Dermis blood vessel endothelial cell (primary cell): ENCODE data around the gene HNRNPD. TPM values are rescaled to one million over a fixed set of nuclear protein-coding genes. Genes with fewer than 3 reads are reported as not detected.
"Not testable (repeated sequence)": the region's sequence is repeated elsewhere in the genome, so short reads cannot be mapped to it uniquely, and the experiment has no call there.

Experiments
- DNase-seq: peaks from one replicate; pipeline ENCODE4 v3.0.0; 2010
- total RNA-seq: library from RNA; depleted of rRNA; stranded (reverse); fragments of >200 nt; gene quantifications from 2 replicates; pipeline ENCODE4 v1.2.3, GENCODE V29; 2014

Gene HNRNPD
- 35.6 and 75.4 TPM in 2 replicates for total RNA-seq

DNA sequence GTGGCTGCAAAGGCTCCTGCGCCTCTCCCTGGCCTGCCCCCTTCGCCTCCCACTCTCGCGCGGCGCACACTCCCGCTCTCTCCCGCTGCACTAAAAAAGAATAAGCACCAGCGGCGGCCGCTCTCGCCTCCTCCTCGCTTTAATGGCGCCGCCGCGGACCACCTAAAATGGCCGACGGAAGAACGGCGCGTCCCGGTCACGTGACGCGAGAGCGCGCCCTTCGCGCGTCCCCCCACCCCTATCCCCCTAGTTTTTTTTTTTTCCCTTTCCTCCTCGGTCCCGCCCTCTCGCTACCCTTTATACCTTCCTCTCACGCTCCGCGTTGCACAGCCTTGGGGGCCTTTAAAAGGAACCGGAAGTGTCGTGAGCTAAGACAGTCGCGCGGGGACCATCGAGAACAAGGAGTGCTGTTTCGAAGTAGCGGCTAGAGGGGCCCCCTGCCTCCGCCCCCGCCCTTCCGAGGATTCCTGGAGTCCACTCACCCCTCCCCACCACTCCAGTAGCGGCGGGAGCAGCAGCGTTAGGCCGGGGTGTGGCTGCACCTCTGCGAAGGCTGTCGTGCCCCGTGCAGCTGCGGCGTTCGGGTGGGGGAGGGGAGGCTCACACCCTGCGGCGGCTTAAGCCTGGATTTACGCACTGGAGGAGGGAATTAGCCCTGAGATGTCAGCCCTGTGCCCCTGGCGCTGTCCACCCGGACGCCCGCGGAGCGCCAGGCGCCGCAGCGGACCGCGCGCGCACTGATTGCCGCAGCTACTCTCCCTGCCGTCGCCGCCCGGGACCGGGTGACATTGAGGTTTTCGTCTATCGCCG, at the start of gene HNRNPD:
Gene HNRNPD (minus strand): TSS at position 176 of the 810 bp plus-strand sequence. CDS start 313 bp downstream, outside the sequence.
- peak; percentile 100 for DNase-seq

- no peak for DNase-seq
Observed at GRCh38 chr4:82422616-82423015, 48.8 kb upstream of the HNRNPD start.

DNA sequence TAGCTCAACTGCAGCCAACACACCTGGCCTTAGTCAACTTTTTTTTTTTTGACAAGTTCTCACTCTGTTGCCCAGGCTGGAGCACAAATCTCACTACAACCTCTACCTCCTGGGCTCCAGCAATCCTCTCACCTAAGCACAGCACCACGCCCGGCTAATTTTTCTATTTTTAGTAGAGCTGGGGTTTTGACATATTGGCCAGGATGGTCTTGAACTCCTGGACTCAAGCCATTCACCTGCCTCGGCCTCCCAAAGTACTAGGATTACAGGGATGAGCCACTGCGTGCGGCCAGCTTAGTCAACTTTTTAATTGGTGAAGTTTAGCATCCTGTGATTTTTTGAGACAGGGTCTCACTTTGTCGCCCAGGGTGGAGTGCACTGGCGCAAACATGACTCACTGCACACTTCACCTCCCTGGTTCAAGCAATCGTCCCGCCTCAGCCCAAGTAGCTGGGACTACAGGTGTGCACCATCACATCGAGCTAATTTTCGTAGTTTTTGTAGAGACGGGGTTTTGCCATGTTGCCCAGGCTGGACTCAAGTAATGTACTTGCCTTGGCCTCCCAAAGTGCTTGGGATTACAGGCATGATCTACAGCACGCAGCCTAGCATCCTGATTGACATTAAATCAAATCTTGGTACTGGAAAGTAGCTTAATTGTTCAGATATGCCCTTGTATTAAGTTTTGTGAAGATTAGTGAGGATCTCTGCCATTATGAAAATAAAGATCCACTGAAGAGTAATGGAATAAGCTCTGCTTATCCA, 48.2 kb upstream of the HNRNPD start:
- DNase-seq: no peak

DNA sequence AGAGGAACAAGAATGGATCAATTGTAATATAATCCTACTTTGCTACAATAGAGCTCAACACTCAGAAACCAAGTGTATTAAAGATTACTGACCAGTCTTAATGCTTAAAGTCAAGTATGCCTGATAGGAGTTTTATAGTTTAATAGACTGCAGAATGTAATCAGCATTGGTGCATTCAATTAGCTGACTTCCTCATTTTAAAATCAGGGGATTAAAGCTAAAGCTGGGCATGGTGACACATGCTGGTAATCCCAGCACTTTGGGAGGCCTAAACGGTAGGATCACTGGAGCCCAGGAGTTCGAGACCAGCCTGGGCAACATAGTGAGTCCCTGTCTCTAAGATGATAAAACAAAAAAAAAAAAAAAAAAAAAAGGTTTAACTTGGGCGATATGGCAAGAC, 45.7 kb upstream of the HNRNPD start:
- DNase-seq: no peak

DNA sequence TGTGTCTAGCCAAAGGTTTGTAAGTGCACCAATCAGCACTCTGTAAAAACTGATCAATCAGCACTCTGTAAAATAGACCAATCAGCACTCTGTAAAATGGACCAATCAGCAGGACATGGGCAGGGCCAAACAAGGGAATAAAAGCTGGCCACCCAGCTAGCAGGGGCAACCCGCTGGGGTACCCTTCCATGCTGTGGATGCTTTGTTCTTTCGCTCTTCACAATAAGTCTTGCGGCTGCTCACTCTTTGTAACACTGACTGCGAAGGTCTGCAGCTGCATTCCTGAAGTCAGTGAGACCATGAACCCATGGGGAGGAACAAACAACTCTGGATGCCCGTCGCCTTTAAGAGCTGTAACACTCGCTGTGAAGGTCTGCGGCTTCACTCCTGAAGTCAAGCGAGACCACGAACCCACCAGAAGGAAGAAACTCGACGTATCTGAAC, 42.2 kb upstream of the HNRNPD start:
- DNase-seq: no peak

GRCh38 chr4:82415061-82415460, 41.3 kb upstream of the HNRNPD start:
- not testable (repeated sequence) for DNase-seq

DNA sequence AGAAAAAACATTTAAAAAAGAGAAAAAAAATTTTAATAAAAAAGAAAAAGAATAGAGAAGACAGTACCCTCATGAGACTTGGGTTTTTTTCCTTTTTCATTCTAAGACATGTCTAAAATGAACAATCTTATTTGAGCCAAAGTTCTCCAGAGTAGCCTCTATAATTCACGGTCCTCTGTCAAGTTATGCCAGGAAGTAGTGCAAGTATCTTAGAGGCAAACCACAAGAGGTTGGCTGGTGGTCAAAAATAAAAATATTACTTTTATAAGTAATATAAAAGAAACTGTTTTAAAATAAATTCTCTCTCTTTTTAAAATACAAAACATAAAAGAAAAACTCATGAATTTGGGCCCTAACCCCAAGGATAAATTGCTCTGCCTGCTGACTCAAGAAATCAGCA, 29.9 kb upstream of the HNRNPD start:
- DNase-seq: no peak

DNA sequence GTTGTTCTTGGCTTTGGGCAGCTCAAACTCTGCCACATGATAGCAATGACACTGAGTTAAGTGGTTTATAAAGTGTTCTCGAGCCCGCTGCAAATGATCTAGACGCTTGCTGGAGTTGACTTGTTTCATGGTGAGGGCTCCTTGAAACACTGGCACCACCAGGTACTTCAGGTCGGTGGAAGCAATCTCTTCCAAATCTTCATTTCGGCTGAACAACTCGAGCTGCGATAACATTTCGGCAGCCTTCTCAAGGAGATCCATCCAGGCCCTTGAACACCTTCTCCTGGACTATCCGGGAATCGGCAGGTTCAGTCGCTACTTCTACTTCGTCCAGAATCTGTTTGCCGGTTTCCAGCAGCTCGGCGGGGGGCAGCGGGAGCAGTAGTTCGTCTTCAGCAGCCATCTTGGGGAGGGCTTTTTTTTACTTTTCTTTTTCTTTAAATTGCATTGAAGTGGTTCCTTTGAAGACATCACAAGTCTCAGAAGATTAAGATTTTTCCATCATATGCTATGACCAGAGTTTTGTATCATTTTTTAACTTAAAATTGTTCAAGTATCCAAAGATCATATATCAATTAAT, 28.5 kb upstream of the HNRNPD start:
- no peak for DNase-seq

- no peak for DNase-seq
Observed at GRCh38 chr4:82401600-82401999, 27.8 kb upstream of the HNRNPD start.

- no peak for DNase-seq
Observed at GRCh38 chr4:82398263-82398662, 24.5 kb upstream of the HNRNPD start.

GRCh38 chr4:82397527-82397926, 23.7 kb upstream of the HNRNPD start:
- DNase-seq: no peak

DNA sequence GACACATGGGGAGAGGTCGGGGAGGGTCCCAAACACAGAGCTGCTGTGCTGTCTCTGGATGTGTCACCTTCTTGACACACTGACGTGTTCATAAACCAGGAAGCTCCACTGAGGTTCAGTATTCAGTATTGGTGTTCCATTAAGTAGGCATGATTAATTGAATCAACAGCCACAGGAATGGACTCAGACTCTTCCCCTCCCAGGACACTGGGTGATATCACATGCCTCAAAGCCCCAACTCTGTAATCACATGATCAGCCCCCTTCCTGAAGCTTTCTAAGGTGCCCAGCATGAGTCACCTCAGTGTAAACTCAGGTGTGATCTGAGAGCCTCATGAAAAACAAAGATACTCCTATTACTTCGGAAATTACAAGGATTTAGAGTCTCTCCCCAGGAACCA, 21.1 kb upstream of the HNRNPD start:
- DNase-seq: no peak

DNA sequence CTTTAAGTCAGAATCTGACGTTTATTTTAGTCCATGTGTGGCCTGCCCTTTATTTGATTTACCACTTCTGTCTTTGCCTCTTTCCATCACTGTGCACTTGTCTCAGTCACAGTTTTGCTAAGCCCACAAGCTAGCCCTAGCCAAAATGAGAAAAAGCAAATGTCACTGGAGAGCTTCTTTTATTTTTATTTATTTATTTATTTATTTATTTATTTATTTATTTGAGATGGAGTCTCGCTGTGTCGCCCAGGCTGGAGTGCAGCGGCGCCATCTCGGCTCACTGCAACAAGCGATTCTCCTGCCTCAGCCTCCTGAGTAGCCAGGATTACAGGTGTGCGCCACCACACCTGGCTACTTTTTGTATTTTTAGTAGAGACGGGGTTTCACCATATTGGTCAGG, 16.3 kb upstream of the HNRNPD start:
- DNase-seq: not testable (repeated sequence)

GRCh38 chr4:82388405-82388804, 14.6 kb upstream of the HNRNPD start:
- DNase-seq: no peak

DNA sequence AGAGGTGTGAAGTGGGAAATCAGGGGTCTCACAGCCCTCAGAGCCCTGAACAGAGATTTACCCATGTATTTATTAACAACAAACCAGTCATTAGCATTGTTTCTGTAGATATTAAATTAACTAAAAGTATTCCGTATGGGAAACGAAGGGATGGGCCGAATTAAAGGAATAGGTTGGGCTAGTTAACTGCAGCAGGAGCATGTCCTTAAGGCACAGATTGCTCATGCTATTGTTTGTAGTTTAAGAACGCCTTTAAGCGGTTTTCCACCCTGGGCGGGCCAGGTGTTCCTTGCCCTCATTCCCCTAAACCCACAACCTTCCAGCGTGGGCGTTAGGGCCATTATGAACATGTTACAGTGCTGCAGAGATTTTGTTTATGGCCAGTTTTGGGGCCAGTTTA, 12.5 kb upstream of the HNRNPD start:
- not testable (repeated sequence) for DNase-seq

GRCh38 chr4:82382751-82383150, 9.0 kb upstream of the HNRNPD start:
- DNase-seq: no peak

DNA sequence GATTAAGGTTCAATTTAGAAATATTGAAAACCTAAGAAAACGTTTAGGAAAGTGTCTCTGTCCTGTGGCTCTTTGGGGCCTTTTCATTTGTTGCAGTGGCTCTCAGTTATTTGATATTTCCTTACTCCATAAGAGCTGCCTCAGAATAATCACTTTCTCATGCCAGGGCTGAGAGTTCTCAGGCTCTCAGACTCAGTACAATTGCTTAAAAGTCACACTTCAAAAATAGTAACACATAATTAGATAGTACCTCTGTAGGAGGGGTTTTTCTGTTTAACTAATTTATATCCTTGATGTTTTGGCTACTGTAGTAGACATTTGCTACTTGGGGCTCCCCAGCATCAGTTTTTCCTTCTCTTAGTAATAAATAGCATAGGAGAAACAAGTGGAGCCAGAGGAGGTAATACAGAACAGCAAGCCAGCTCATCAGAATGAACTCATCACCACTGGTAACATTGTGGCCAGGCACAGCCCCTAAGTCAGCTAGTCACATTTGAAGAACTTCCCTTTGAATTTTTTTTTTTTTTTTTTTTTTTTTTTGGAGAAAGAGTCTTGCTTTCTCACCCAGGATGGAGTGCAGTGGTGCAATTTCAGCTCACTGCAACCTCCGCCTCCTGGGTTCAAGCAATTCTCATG, 8.0 kb upstream of the HNRNPD start:
- DNase-seq: no peak

DNA sequence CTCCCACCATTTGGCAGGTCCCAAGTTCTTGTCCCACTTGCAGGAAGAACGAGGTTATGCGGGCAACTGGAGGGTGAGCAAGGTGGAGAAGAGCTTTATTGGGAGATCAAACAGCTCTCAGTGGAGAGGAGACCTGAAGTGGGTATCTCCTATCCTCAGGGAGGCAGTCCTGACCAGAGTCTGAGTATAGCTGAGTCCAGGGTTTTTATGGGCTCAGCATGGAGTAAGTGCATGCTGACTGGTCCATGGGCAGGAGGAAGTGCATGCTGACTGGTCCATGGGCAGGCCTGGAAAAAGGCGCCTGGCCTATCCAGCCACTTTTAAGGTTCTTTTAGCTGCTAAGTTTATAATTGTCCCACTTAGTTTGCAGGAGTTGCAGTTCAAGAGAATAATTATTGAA, 7.4 kb upstream of the HNRNPD start:
- DNase-seq: no peak

GRCh38 chr4:82380831-82381230, 7.0 kb upstream of the HNRNPD start:
- DNase-seq: no peak

- DNase-seq: no peak
Observed at GRCh38 chr4:82380344-82380743, 6.6 kb upstream of the HNRNPD start.

DNA sequence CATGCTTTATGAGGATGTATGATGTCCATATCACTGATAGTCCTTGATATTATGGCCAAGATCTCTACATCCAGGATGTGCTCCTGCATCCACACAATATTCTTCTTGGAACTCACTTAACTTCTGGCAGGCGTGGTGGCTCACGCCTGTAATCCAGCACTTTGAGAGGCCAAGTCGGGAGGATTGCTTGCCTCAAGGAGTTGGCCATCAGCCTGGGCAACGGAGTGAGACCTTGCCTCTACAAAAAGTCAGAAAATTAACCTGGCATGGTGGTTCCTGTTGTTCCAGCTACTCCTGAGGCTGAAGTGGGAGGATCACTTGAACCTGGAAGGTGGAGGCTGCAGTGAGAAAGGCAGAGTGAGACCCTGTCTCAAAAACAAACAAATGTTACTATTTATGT, 2.3 kb upstream of the HNRNPD start:
- DNase-seq: no peak

DNA sequence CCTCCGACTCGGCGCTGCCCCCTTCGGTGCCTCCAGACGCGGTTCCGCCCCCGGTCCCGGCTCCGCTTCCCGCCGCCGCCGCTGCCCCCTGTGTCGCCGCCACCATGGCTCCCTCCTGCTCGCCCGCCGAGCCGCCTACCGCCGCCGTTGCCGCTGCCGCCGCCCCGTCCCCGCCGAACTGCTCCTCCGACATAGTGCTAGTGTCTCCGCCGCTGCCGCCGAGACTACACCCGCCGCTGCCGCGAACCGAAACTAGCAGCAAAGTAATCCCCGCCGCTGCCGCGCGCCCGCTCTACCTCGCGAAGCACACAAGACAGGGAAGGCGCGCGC, 340 bp downstream of the HNRNPD start:
- no peak for DNase-seq
